Gastrocnemius medialis (tissue), 4 donors: Measurements from ENCODE around the gene UGT1A8.

Source experiments
- POLR2A ChIP-seq, 2 donors: fragments of 450-650 bp; IDR thresholded peaks; one replicate each; pipeline ENCODE4 v1.6.1; 2017; ENCODE audit warnings: antibody characterized with exemption in 2 of 2, mild to moderate bottlenecking in 2 of 2, moderate library complexity in 2 of 2
- TF ChIP-seq, protein P1 (sequence below), 5 experiments: fragments of 450-650 bp in 3 of 5; fragments of 200-600 bp in 2 of 5; sonication (generic) in 2 of 5; IDR thresholded peaks in 4 of 5; conservative IDR thresholded peaks in 1 of 5; 1 replicate in 4 of 5; 2 replicates in 1 of 5; pipeline ENCODE4 v1.5.1; 2016 to 2019; ENCODE audit warnings: antibody characterized with exemption in 5 of 5, mild to moderate bottlenecking in 3 of 5, moderate library complexity in 3 of 5

DNA sequence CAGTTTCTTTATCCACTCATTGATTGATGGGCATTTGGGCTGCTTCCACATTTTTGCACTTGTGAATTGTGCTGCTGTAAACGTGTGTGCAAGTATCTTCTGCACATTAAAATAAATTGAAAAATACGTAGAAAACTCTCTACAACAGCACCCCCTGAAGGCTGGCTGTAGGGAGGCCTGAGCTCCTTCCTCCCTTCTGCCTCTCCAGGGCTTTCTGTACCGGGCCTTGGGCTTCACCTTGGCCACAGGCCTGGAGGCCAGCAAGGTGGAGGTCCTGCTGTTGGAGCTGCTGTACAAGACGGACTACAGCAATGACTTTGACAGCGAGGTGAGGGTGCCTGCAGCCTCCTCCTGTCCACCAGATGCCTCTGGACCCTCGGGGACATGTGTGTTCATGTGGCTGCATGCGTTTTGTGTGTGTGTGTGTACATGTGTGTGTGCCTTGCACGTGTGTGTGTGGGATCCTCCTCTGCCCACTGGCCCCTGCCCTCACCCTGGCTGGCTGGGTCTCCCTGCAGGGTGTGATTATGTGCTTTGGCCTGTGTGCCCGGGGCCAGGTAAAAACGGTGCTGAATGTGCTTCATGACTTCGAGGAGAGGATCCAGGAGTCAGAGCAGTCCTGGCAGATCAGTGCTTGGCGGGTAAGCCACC, 189.9 kb downstream of the UGT1A8 start:
- TF ChIP-seq POLR2A (IDR thresholded peaks at IDR 0.05), result no peak
- TF ChIP-seq, protein P1, sequence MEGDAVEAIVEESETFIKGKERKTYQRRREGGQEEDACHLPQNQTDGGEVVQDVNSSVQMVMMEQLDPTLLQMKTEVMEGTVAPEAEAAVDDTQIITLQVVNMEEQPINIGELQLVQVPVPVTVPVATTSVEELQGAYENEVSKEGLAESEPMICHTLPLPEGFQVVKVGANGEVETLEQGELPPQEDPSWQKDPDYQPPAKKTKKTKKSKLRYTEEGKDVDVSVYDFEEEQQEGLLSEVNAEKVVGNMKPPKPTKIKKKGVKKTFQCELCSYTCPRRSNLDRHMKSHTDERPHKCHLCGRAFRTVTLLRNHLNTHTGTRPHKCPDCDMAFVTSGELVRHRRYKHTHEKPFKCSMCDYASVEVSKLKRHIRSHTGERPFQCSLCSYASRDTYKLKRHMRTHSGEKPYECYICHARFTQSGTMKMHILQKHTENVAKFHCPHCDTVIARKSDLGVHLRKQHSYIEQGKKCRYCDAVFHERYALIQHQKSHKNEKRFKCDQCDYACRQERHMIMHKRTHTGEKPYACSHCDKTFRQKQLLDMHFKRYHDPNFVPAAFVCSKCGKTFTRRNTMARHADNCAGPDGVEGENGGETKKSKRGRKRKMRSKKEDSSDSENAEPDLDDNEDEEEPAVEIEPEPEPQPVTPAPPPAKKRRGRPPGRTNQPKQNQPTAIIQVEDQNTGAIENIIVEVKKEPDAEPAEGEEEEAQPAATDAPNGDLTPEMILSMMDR (IDR thresholded peaks at IDR 0.05 in 4 of 5, conservative IDR thresholded peaks at IDR 0.05 in 1 of 5), result no peak
